NCI-H1092 treated with DMSO at 0.1 percent for 48 hours (cell line): Measurements from ENCODE around the gene RIC8B.
"Not testable (repeated sequence)": the region's sequence is repeated elsewhere in the genome, so short reads cannot be mapped to it uniquely, and the experiment has no call there.

Experiments
- DNase-seq: peaks from one replicate; lab custom pipeline; 2025; lab: John Stamatoyannopoulos, UW

Gene RIC8B

DNA sequence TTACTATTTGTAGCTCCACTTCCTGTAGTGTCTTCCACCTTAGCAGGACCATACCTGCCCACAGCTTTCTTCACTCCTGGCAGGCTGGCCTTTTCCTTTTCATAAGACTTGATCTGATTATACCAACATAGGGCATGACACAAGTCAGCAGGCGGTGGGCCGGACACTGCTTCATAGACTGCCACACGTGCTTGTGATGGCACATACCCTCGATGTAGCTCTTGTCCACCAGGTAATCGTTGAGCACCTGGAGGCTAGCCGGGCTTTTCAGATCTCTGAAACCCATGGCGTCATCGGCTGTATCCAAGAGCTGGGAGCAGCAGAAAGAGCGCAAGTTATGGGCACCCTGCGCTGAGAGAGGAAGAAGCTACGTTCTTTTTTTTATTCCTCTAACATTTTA lies 127.6 kb downstream of the RIC8B start:
- no peak for DNase-seq

DNA sequence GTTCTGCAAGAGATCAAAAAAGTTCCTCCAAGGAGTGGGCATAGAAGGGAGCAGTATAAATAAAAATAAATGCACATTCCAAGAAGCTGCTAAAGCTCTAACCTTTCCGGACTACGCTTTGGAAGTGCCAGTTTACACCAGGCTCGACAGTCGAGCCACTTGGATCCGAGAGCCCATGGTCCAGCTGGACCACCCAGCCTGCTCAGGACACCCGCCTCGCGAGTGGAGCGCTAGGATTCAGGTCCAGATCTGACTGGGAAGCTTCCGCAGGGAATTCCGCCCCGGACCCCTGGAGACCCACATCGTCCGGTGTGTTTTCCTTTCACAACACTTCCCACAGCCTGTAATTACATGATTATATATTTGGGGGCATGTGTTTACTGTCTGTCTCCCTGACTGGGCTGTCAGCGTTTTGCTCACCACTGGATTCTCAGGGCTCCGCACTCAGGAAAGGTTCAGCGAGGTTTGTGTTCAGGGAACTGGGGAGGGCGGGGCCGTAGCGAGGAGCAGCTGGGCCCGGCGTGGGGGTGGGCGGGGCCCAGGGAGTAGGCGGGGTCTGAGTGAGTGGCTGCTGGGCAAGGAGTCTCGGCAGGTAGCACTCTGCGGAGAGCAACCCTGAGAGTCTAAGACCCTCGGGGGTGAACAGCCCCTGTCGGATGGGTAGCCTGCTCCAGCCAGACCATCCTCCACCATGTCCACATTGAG lies 128.9 kb downstream of the RIC8B start:
- DNase-seq = no peak

DNA sequence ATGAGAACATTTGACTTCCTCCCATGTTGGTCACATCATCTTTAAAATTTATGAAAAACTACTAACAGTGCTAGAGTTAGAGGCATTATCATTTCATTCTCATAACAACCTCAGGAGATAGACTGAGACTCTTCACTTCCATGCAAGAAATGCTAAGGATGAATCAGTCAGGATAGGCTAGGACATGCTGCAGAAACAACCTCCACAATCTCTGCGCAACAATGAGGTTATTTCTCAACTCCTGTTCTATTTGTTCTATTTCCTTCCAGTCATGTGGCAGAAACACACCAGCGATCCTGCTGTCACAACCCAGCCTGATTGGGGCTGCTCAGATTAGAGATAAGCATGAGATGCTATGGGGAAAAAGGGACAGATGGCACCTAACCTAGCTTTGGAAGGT lies 132.2 kb downstream of the RIC8B start:
- DNase-seq = no peak

DNA sequence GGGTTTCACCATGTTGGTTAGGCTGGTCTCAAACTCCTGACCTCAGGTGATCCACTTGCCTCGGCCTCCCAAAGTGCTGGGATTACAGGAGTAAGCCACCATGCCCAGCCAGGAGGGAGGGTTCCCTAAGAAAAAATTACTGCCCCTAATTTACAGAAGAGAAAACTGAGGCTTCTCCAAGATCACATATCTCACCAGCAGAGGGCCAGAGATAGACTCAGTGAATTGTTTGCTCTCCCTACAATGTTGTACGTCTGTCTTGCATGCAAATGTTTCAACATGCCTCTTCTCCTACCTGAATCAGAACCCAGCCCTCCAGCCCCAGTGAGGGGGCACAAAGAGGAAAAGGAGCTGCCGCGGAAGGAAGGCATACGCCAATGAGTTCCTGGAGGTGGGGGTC lies 132.9 kb downstream of the RIC8B start:
- no peak for DNase-seq

DNA sequence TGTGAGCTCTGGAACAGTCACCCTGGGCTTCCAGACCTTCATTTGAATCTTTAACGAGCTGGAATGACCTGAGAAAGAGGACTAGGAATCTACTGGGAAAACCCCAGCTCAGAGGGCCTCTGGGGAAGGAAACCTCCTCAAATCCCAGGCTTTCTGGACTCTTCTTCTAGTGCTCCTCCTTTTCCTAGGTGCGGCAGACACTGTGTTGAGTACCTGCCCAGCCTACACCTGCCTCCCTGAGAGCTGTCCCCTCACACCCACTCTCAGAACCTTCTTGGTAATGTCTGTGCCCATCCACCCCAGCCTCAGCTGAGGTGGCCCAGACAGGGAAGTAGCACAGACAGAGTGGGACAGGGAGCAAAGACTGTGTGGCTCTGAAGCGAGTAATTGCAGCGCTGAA lies 133.4 kb downstream of the RIC8B start:
- no peak for DNase-seq

DNA sequence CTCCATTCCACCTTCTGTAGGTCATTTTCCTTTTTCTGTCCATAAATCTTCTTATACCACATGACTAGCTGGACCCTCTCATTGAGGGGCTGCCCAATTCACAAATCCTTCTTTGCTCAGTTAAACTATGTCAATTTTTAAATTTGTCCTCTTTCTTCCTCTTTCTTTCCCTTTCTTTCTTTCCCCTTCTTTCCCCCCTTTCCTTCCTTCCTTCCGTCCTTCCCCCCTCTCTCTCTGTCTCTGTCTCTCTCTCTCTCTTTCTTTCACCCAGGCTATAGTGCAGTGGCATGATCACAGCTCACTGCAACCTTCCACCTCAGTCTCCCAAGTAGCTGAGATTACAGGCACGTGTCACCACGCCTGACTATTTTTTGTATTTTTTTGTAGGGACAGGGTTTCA lies 134.1 kb downstream of the RIC8B start:
- DNase-seq = no peak

DNA sequence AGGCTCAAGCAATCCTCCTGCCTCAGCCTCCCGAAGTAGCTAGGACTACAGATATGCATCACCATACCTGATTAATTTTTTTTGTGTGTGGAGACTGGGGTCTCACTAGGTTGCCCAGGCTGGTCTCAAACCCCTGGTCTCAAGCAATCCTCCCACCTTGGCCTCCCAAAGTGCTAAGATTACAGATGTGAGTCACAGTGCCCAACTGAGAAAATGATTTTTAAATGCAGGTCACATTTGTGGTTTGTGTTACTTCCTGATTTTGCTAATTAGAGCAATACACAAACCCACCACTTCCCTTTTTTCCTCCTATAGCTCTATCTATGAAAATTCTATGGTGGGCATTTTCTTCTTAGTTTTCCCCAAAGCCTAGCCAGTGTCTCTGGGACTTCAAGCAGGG lies 135.7 kb downstream of the RIC8B start:
- DNase-seq = no peak

DNA sequence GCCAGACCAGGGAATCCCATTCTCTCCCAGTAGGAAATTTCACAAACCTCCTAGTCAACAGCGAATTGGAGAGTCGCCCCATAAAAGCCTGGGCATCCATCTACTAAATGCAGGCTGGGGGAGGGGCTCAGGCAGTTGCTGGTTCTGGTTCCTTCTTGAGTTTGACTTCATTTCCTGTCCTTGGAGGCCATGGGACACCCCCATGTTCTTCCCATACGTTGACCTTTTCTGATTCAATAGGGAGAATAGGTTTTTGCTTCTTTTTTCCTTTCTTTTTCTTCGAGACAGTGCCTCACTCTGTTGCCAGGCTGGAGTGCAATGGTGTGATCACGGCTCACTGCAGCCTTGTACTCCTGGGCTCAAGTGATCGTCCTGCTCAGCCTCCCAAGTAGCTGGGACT lies 137.1 kb downstream of the RIC8B start:
- no peak for DNase-seq

DNA sequence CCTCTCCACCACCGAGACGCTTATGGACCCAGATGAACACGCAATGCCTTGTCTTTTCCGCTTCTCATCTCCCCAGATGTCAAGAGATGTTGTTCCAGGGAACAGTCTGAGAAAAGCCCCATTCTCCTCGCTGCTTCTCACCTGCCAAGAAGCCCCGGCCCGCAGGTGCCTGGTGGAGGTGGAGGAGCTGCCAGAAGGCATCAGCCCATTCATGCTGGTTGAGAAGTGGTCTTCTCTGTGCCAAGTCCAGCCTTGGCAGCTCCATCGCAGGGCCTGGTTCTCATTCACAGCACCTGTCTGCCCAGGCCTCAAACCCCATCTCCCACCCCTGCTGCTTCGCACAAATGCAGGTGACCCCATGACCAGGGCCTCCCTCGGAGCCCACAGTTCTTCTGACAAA lies 139.0 kb downstream of the RIC8B start:
- peak; percentile 45 for DNase-seq

DNA sequence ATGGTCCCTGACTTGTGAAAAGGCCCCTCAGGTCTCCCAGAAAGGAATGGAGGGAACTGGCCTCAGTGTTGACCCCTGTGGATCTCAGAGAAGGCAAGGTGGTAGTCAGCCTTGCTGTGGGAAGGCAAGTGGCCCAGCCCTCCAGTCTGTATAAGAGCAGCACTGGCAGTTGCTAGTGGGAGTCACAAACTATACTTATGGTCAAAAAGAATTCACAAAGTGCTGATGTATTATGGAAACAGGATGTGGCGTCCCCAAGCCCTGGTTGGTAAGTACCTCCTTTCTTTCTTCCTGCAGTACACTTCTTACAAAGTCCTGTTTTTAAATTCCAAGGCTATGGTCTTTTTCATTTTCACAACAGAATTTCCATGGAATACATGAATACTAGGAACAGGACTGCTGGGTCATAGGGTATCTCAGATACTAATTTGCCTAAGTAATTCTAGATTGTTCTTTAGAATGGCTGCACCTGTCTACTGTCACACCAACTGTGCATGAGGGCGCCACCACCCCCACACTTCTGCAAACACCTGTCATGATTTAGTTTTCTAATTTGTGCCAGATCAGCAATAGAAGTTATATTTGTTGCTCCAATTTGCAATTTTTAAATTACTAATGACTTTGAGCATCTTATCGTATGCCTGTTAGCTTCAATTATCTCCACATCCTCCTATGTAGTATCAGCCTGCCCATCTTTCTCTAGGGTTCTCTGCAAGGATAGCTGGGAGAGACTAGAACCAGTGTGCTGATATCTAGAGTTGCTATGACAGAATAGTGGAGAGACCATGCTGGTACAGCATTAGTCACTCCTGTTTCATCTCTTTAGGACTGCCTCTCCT lies 140.5 kb downstream of the RIC8B start:
- no peak for DNase-seq

DNA sequence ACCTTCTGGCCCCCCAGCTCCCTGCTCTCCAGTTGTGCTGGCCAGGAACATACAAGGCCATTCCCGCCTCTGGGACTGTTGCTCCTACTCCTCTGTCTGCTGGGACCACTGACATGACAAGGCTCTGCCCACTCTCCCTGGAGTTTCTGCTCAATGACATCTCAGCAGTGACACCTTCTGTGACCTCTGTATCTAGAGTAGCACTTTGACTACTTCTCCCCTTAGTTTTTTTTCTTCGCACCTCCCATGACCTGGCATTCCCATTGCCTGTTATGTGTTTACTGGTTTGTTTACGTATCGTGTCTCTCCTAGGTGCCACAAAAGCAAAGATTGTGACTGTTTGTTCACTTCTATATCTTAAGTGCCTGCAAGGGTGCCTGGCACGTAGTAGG lies 141.1 kb downstream of the RIC8B start:
- DNase-seq = no peak

DNA sequence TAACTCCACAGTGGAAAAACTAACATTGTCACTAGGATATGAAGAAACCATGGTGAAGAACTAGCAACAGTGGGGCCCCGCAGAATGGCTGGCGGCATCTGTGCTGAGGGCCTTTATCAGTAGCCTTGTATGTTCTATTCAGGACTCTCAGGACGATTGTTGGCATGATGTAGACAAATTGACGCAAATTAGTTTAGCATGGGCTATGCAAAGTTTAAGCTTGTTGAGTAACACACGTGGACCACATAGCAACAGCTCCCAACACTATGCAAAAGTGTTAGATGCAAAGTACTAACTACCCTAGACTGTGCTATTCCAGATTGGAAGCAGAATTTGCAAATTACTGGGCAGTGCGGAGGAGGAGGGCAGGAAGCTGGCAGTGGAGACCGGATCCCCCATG lies 143.0 kb downstream of the RIC8B start:
- no peak for DNase-seq

DNA sequence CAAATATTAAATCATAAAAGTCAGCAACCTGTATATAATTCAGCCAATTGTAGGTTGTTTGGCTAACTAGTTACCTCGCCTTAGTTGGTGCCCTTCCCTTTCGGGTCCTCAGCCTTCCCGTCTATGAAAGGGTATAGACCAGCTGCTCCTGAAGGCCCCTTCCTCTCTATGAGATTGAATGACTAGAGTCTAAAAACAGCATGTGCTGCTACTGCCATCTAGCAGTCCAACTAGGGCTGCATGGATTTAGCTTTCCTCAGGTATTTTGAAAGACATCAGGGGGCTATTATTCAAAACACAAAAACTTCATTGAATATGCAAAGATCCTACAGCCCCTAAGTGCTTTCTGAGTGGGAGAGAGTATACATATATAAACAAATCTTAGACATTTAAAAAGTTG lies 144.3 kb downstream of the RIC8B start:
- DNase-seq = peak; percentile 57

DNA sequence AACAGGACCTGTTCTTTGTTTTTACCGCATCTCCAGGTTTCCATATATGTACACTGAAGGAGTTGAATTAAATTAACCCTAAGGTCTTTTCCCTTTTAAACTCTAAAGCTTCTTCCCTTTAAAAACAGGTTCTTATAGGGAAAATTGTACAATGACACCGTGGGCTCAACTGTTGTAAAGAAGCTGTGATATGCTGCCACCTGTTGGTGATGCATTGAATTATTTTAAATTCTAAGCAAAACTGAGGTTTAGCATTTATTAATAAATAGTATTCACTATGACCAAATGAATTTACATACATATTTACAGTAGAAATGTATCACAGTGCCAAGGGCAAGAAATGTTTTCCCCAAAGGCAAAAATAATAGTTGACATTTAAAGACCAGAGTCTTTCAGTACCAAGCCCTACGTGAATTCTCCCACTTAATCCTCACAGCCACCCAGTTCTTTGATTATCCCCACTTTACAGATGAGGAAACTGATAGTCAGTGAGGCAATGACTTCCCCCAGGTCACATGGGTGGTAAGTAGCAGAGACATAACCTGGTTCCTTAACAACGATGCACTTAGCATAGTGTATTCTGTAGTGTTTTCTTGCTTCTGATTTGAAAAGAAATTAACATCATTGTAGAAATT lies 145.5 kb downstream of the RIC8B start:
- peak; percentile 21 for DNase-seq

DNA sequence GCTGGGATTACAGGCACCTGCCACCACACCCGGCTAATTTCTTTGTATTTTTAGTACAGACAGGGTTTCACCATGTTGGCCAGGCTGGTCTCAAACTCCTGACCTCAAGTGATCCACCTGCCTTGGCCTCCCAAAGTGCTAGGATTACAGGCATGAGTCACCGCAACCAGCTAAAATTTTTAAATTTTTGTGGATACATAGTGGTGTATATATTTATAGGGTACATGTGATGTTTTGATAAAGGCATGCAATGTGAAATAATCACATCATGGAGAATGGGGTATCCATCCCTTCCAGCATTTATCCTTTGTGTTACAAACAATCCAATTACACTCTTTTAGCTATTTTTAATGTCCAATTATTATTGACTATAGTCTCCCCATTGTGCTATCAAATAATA lies 147.5 kb downstream of the RIC8B start:
- not testable (repeated sequence) for DNase-seq

DNA sequence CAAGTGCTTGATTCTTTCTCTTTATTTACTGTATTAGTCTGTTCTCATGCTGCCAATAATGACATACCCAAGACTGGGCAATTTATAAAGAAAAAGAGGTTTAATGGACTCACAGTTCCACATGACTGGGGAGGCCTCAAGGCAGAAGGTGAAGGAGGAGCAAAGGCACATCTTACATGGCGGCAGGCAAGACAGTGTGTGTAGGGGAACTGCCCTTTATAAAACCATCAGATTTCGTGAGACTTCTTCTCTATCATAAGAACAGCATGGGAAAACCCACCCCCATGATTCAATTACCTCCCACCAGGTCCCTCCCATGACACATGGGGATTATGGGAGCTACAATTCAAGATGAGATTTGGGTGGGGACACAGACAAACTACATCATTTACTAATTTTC lies 149.1 kb downstream of the RIC8B start:
- DNase-seq = not testable (repeated sequence)

DNA sequence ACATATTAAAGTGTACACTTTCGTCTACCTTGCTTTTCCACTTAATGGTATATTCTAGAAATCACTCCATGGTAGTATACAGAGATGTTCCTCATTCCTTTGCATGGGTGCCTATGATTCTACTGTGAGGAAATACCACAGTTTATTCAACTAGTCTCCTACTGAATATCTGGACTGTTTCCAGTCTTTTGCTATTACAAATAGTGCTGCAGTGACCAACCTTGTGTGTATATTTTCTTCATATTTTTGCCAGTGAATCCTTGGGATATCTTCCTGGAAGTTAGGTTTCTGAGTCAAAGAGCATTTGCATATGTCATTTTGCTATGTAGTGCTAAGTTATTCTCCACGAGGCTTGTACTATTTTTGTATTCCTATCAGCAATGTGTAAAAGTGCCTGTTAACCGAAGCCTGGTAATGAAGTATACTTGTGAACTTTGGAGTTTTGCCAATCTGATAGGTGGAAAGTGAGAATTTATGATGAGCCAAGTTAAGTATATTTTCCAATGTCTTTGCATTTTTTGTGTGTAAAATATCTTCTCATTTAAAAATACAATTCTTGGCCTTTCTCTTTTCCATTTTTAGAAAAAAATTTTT lies 149.9 kb downstream of the RIC8B start:
- DNase-seq = no peak

DNA sequence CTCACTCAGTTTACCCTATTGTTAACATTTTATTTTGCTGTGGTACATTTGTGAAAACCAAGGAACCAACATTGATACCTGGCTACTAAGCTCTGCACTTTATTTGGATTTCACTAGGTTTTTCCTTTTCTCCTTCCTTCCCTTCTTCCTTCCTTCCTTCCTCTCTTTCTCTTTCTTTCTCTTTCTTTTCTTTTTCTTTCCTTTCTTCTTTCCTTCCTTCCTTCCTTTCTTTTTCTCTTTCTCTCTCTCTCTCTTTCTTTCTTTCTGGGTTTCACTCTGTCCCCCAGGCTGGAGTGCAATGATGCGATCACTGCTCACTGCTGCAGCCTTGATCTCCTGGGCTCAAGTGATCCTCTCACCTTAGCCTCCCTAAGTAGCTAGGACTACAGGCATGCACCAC lies 152.2 kb downstream of the RIC8B start:
- DNase-seq = no peak

DNA sequence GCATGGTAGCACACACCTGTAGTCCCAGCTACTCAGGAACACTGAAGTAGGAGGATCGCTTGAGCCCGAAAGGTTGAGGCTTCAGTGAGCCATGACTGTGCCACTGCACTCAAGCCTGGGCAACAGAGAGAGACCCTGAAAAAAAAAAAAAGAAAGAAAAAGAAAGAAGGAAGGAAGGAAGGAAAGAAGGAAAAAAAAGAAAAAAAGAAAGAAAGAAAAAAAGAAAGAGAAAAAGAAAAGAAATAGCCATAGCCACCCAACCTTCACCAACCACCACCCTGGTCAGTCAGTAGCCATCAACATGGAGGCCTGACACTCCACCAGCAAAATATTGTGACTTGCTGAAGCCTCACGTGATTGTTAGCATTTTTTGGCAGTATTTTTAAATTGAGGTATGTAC lies 159.8 kb downstream of the RIC8B start:
- DNase-seq = no peak
